ENCODE results near the gene GCNA.
"Not testable (repeated sequence)": the region's sequence is repeated elsewhere in the genome, so short reads cannot be mapped to it uniquely, and the experiment has no call there.

The GCNA gene

GRCh38 chrX:71617742-71618141 lies 39.5 kb downstream of the GCNA start:
- no peak for DNase-seq

- DNase-seq, result peak; percentile 89
These were observed 40.1 kb downstream of the GCNA start, which contains the start of gene CXCR3 for GRCh38 chrX:71618303-71618721. Gene CXCR3, minus strand, starts transcription at chrX:71618511. Its CDS starts 62 bp downstream, at chrX:71618449.

- no peak for DNase-seq
These were observed 40.5 kb downstream of the GCNA start for GRCh38 chrX:71618787-71619186.

- no peak for DNase-seq
These were observed 41.0 kb downstream of the GCNA start for GRCh38 chrX:71619193-71619592.

- peak; percentile 33 for DNase-seq
These were observed 41.7 kb downstream of the GCNA start for GRCh38 chrX:71619986-71620385.

GRCh38 chrX:71621603-71622002 lies 43.4 kb downstream of the GCNA start:
- DNase-seq, result no peak

GRCh38 chrX:71622032-71622575 lies 43.9 kb downstream of the GCNA start:
- no peak for DNase-seq

GRCh38 chrX:71622576-71623450 lies 44.6 kb downstream of the GCNA start:
- peak; percentile 94 for DNase-seq

GRCh38 chrX:71623714-71624113 lies 45.5 kb downstream of the GCNA start:
- DNase-seq, result no peak

- DNase-seq, result no peak
These were observed 47.2 kb downstream of the GCNA start for GRCh38 chrX:71625471-71625870.

GRCh38 chrX:71626576-71626975 lies 48.3 kb downstream of the GCNA start:
- DNase-seq, result no peak

- DNase-seq, result peak; percentile 65
These were observed 49.6 kb downstream of the GCNA start for GRCh38 chrX:71627588-71628404.

- peak; percentile 60 for DNase-seq
These were observed 51.2 kb downstream of the GCNA start for GRCh38 chrX:71629467-71629866.

GRCh38 chrX:71632923-71633657 lies 54.9 kb downstream of the GCNA start:
- DNase-seq, result no peak

- no peak for DNase-seq
These were observed 56.1 kb downstream of the GCNA start for GRCh38 chrX:71634366-71634765.

GRCh38 chrX:71636438-71637252 lies 58.4 kb downstream of the GCNA start:
- peak; percentile 75 for DNase-seq

GRCh38 chrX:71637253-71637618 lies 59.0 kb downstream of the GCNA start:
- peak; percentile 38 for DNase-seq

GRCh38 chrX:71637848-71638247 lies 59.6 kb downstream of the GCNA start:
- no peak for DNase-seq

- DNase-seq, result no peak
These were observed 60.2 kb downstream of the GCNA start for GRCh38 chrX:71638409-71638808.

- no peak for DNase-seq
These were observed 61.8 kb downstream of the GCNA start for GRCh38 chrX:71640002-71640401.

GRCh38 chrX:71644406-71644805 lies 66.2 kb downstream of the GCNA start:
- not testable (repeated sequence) for DNase-seq
